Stimulated activated CD4-positive, alpha-beta T cell treated with anti-CD3 and anti-CD28 coated beads, Interleukin-4, amount 100 ng/mL, for 24 hours (primary cell): Measurements from ENCODE around the gene FLVCR1.
"Not testable (repeated sequence)": the region's sequence is repeated elsewhere in the genome, so short reads cannot be mapped to it uniquely, and the experiment has no call there.

Source experiments
- DNase-seq: peaks from one replicate; pipeline ENCODE4 v3.0.0-alpha.2; 2020

FLVCR1 gene

DNA sequence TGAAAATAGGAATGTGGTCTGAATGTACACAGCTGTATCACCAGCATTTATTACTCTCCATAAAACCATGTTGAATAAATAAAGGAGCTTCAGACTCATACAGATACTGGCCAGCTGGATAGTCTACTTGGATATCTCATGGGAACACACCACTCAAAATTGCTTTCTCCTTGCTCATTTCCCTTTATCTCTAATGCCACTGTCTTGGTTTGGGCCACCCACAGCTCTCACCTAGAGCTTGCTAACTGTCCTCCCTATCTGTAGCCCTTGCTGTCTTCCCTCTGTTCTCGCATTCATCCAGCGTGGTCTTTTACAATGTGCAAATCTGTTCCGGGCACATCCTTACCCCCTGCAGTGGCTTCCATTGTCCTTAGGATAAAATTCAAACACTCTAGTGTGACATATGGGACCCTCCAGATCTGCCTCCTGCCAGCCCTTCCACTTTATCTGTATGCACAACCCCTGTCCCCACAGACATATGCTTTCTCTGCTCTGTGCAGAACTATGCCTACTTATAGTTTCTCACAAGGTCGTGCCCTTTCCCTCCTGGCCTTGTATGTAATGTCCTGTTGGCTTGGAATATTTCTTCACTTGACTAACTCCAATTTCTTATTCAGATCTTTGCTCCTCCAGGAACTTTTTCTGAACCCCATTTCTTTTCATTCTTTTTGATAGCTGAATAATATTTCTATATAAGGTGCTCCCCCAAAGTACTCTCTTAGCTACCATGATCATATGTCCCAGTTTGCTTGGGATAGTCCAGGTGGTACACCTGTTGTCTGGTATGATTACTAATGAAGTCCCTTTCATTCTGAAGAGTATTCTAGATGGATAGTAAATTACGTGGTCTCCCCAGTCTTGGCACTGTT, 2.9 kb downstream of the FLVCR1 start:
- no peak for DNase-seq

DNA sequence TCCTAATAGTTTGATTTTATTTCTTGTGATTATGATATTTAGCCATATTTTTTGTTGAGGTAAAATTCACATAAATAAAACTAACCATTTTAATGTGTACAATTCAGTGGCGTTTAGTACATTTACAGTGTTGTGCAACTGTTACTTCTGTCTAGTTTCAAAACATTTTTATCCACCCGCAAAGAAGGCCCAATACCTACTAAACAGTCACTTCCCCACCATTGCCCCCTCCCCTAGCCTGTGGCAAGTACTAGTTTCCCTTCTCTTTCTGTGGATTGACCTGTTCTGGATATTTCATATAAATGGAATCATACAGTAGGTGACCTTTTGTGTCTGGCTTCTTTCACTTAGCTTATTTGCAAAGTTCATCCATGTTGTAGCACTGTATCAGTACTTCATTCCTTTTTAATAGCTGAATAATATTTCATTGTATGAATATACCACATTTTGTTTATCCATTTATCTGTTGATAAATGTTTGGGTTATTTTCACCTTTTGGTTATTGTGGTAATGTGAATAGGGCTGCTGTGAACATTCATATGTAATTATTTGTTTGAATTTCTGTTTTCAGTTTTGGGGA, 4.1 kb downstream of the FLVCR1 start:
- DNase-seq: no peak

DNA sequence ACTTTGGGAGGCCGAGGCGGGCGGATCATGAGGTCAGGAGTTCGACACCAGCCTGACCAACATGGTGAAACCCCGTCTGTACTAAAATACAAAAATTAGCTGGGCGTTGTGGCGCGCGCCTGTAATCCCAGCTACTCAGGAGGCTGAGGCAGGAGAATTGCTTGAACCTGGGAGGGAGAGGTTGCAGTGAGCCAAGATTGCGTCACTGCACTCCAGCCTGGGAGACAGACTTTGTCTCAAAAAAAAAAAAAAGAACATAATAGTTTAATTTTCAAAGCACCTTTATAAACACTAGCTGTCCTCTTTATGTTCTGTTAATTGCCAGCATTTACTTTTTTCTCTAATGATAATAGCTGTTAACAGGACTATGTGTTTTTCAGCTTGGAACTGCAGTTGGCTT, 5.3 kb downstream of the FLVCR1 start:
- DNase-seq: not testable (repeated sequence)

DNA sequence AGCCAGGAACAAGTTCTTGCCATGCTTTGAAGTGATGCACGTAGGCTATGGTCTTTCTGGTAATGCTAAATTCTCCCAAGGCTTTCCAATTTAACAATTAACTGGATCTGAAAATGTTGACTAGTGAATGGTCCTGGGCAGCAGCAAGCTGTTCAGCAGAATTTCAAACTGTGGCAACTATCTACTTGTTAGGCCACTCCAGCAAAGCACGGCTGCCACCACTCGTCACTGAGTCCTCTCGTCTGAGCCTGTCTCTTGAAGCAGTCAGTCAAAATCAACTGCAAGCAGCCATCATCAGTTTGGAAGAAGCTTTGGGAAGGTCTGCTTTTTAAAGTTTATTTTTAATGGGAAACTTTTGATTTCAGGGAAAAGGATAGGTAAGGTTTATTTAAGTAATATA, 6.1 kb downstream of the FLVCR1 start:
- DNase-seq: no peak

DNA sequence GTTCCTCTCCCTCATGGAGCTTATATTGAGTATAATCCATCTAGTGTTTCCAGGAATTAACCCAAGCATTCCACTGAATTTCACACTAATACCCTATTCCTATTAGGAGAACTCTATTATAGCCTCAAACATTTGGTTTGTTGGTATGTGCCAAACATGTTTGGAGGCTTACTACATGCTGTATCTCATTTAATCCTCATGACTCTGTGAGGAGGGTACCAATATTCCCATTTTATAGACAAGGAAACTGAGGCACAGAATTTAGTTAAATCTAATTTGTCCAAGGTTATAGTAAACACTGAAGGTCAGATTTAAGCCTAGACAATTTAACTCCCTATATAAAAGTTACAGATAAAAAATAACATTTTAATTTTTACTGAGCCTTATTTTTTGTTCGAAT, 9.1 kb downstream of the FLVCR1 start:
- DNase-seq: no peak

DNA sequence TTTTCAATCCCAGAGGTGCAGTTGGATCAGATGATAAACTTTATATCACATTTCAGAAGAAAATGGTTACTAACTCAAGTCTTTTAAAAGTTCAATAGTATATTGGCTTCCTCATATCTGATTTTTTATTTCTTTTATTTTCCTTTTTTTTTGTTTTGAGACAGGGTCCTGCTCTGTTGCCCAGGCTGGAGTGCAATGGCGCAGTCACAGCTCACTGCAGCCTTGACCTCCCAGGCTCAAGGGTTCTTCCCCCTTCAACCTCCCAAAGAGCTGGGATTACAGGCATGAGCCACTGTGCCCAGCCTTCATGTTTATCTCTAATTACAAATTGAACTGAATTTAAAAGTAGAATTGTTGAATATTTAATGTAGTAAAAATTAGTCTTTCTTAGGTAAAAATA, 13.9 kb downstream of the FLVCR1 start:
- no peak for DNase-seq

DNA sequence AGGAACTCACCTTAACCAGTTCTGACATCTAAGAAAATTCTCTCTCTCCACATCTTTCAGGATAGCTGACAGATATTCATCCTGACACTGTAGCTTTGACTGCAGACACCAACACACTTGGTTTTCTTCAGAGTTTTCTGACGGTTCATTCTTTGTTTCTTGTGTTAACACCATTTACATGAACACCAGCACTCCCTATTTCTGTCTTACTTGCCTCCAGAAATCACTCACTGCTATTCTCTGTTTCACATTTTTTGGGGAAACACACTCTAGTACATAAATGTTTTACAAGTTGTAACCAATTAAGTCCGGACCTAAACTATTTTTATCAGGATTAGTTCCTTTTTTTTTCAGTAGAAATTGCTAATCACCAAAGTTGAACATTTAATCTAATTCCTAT, 15.4 kb downstream of the FLVCR1 start:
- no peak for DNase-seq

DNA sequence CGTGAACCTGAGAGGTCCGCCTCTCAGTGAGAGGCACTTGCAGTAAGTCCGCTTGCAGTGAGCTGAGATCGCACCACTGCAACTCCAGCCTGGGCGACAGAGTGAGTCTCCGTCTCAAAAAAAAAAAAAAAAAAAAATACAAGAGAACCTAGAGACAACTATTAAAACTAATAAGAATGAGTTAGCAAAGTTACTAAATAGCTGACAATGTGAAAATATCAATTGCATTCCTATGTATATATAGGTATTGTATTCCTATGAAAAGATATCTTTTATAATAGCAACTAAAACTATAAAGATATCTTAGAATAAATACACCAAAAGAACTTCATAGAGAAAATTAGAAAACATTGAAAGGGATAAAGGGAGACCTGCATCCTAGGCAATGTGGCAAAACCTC, 20.3 kb downstream of the FLVCR1 start:
- no peak for DNase-seq

DNA sequence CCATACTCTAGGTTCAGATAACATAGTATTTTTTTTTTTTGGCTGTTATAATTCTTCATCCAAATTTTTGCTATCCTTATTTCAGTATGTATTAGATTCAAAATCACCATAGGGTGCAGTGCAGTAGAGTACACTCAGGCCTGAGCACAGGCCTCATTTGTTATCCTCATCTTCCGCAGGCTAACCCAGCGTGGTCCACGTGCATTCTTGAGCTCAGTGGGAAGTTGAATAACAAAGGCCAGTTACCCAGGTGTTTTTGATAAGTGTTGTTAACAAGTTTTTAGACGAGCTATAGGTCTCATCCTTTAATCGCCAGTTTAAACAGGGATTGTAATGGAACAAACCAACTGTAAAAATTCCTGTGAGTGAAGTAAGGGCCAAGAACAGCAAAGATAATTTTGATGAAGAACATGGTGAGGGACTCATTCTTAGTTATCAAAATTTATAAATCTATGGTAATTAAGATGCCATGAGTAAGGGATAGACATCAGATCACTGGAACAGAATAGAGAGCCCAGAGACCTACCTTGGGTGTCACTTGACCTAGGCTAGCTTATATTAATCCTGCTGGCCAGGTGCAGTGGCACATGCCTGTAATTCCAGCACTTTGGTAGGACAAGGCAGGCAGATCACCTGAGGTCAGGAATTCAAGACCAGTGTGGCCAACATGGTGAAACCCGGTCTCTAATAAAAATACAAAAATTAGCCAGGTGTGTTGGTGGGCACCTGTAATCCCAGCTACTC, 22.0 kb downstream of the FLVCR1 start:
- no peak for DNase-seq

DNA sequence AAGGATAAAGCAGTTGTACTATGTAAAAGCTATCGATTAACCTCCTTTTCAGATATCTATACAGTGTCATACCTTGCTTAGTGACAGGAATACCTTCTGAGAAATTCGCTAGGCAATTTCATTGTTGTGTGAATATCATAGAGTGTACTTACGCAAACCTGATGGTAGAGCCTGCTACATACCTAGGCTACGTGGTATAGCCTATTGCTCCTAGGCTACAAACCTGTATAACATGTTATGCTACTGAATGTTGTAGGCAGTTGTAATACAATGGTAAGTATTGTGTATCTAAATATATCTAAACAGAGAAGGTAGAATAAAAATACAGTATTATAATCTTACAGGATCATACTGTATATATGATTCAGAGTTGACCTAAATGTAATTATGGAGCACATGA, 26.5 kb downstream of the FLVCR1 start:
- DNase-seq: no peak

DNA sequence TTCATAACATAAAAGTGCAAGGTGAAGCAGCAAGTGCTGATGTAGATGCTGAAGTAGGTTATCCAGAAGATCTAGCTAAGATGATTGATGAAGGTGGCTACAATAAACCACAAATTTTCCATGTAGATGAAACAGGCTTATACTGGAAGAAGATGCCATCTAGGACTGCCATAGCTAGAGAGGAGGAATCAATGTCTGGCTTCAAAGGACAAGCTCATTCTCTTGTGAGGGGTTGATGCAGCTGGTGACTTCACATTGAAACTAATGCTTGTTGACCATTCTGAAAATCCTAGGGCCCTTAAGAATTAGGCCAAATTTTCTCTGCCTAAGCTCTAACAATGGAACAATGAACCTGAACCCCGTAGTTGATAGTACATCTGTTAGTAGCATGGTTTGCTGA, 34.0 kb downstream of the FLVCR1 start:
- no peak for DNase-seq

DNA sequence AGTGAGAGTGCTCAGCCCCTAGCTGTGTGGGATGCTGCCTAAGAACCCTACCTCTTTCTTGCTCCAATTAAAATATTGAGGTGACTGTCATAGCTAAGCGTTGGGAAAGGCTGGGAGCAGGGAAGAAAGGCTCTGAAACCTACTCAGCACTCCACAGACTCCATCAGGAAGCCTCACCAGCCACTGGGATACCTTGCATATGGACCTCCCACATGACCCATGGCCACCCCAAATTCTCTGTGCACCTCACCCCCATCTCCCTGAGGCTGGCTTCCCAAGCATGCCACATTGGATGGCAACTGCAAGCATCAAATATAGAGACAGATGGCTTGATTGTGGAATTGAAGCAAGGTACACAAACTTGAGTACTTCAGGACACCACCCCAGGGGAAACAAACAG, 41.8 kb downstream of the FLVCR1 start:
- no peak for DNase-seq

DNA sequence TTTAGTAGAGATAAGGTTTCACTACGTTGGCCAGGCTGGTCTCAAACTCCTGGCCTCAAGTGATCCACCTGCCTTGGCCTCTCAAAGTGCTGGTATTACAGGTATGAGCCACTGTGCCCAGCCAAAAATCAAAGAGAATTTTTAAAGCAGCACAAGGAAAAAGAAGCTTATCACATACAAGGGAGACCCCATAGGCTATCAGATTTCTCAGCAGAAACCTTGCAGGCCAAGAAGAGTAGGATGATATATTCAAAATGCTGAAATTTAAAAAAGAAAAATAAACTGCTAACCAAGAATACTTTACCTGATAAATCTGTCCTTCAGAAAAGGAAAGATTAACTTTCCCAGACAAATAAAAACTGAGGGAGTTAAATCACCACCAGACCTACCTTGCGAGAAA, 43.2 kb downstream of the FLVCR1 start:
- no peak for DNase-seq

DNA sequence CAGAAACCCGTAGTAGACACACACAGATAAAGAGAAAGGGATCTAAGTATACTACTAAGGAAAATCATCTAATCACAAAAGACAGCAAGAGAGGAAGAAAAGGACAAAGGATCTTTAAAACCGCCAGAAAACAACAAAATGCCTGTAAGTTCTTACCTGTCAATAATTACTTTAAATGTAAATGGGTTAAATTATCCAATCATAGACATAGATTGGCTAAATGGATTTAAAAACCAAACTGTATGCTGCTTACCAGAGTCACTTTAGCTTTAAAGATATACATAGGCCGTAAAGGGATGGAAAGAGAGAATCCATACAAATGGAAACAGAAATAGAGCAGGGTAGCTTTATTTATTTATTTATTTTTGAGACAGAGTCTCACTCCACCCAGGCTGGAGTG, 44.0 kb downstream of the FLVCR1 start:
- DNase-seq: no peak

DNA sequence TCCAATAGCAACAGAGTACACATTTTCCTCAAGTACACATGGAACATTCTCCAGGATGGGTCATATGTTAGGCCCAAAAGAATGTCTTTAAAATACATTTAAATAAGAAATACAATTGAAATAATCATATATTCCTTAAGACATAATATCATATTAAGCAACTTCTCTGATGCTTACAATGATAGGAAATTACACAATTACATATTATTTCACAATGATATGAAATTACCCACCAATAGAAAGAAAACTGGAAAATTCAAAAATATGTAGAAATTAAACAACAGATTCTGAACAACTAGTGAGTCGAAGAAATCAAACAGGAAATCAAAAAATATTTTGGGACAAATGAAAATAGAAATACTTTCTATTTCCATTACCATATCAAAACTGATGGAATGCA, 45.6 kb downstream of the FLVCR1 start:
- no peak for DNase-seq

DNA sequence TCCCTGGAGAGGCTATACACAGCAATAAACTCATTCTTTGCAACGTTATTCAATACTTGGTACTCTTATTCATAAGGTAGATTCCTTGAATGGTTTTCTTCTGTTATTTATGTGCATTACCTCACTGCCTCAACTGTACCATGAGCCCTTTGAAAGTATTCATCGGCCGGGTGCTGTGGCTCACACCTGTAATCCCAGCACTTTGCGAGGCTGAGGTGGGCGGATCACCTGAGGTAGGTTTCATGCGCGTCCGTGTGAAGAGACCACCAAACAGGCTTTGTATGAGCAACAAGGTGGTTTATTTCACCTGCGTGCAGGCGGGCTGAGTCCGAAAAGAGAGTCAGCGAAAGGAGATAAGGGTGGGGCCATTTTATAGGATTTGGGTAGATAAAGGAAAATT, 50.0 kb downstream of the FLVCR1 start:
- not testable (repeated sequence) for DNase-seq

DNA sequence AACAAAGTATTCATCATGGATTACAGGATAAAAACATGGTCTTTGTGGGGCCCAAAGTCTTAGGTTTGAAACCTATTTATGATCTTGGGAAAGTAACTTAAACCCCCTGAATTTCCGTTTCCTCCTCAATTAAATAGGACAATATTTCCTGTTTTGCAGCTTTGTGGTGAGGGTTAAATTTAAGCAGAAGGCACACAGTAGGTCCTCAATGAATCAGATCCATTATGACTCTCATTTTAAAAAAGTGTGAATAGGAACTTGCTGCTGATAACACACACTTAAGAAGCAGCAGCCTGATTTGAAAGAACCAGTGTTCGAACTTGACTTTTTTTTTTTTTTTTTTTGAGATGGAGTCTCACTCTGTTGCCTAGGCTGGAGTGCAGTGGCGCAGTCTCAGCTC, 50.9 kb downstream of the FLVCR1 start:
- no peak for DNase-seq

DNA sequence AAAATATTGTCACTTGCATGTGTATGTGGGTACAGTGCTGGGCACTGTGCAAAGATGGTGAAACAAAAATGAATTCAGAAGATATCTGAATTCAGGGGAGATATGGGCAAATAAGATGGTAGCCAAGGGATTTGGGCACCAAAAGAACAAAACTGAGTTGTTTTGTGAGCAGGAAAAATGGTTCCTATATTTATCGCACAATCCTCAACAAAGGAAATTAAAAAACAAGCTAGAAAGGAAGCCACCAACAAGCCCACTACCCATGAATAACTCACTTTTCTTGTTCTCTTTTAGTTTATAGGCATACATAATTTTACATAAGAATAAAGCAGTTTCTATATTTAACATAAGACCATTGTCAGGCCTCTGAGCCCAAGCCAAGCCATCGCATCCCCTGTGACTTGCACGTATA, 51.6 kb downstream of the FLVCR1 start:
- no peak for DNase-seq

DNA sequence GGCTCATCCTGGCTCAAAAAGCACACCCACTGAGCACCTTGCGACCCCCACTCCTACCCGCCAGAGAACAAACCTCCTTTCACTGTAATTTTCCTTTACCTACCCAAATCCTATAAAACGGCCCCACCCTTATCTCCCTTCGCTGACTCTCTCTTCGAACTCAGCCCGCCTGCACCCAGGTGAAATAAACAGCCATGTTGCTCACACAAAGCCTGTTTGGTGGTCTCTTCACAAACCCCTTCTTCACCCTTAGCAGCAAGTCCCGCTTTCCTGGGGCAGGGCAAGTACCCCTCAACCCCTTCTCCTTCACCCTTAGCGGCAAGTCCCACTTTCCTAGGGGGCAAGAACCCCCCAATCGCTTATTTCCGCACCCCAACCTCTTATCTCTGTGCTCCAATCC, 52.1 kb downstream of the FLVCR1 start:
- not testable (repeated sequence) for DNase-seq

DNA sequence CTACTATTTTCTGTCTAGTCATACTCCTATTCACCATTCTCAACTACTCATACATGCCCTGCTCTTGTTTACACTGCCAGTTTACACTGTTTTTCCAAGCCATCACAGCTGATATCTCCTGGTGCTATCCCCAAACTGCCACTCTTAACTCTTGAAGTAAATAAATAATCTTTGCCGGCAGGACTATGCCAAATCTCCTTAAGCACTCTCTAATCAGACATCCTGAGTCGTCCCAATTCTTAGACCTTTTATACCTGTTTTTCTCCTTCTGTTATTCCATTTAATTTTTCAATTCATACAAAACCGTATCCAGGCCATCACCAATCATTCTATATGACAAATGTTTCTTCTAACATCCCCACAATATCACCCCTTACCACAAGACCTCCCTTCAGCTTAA, 55.6 kb downstream of the FLVCR1 start:
- not testable (repeated sequence) for DNase-seq

DNA sequence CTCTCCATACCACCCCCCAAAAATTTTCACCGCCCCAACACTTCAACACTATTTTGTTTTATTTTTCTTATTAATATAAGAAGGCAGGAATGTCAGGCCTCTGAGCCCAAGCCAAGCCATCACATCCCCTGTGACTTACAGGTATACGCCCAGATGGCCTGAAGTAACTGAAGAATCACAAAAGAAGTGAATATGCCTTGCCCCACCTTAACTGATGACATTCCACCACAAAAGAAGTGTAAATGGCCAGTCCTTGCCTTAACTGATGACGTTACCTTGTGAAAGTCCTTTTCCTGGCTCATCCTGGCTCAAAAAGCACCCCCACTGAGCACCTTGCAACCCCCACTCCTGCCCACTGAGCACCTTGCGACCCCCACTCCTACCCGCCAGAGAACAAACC, 56.0 kb downstream of the FLVCR1 start:
- not testable (repeated sequence) for DNase-seq

DNA sequence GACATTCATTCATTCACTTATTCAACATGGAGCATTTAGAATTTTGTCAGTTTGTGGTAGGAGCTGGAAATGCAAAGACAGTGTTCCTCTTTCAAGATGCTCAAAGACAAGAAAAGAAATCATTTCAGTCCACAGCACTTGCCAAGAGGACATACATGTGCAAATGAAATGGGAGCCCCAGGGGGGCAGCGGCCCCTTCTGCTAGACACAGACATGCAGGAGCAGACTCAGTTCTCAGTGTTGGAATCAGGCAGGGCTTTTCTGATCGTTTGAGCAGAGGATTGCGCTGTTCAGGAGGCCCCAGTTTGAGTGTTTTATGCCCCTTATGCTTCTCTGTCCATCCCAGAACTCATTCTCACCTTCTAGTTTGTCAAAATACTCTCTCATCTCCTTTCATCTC, 56.7 kb downstream of the FLVCR1 start:
- no peak for DNase-seq

DNA sequence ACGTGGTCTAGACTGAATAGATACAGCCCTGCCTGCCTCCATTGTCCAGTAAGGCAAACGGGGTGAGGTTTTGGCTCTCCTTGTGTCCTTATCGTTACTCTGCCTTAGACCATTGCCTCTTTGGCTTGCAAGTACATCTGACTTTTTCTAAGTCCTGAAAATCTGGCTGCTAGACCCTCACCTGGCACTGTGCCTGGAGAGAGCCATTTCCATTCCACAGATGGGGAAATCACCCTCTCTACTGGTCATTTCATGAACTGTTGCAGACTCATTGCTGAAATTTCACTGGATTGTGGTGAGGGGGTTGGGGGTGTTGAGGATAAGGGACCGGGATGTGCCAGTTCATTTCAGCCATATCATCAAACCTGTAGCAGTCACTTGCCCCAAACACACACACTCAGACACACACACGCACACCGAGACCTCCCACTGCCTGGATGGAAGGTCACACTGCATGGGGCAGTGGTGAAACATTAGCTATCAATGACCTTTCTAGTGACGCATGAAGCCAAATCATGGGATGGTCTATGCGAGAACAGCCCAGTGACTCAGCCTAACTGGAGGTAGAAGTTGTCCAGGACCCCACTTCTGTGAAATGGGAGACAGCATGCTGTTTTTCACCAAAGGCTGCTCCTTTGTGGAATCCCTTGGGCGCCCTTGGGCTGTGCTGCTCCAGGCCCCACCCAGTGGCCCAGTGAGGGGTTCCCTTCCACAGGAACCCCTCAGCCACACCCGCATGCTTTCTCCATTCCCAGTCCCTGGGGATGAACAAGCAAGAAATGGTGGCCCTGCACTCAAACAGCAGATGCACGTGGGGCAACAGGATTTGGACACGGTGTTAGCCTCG, 57.4 kb downstream of the FLVCR1 start:
- DNase-seq: no peak
